ENCODE measurements around the gene FGF3. TPM values are rescaled to one million over a fixed set of nuclear protein-coding genes. Genes with fewer than 3 reads are reported as not detected.

FGF3 gene
- total RNA-seq, 4 donors from 2014 or later = not detected

DNA sequence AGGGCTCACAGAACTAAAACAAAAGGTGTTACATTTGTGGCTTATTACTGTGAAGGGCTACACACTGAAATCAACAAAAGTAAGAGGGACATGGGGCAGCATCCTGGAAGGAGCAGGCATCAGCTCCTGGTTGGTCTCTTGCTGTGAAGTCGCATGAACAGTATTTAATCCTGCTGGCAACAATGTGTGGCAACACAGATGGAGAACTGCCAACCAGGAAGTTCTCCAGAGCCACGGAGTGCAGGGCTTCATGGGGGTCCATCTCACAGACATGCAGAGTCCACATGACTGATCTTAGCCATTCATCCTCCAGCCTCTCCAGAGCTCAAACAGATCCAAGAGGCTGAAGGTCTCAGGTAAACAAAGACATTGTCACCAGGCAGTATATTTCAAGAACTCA is 32.8 kb upstream of the FGF3 start:
- Histone ChIP-seq H3K4me1 (no peaks in the 10 kb centered on the region), H3K27me3 (peaks cover 0 to 42% (median 0%) of the 10 kb centered on the region in 4 donors), H3K27ac (replicated peaks in 1 of 4) (no peak overlapping the region), H3K36me3 (no peaks in the 10 kb centered on the region), H3K4me3 (no peak overlapping the region), H3K9me3 (peaks cover 0 to 14% (median 6%) of the 10 kb centered on the region in 4 donors)
- 56% methylated on average over 2 of the region's 2 CpGs for WGBS
- TF ChIP-seq EP300 (IDR thresholded peaks at IDR 0.05) (no peak), POLR2AphosphoS5 (IDR thresholded peaks at IDR 0.05) (no peak), POLR2A (IDR thresholded peaks at IDR 0.05; ENCODE audit: low read depth) (no peak)
- TF ChIP-seq, protein P1, sequence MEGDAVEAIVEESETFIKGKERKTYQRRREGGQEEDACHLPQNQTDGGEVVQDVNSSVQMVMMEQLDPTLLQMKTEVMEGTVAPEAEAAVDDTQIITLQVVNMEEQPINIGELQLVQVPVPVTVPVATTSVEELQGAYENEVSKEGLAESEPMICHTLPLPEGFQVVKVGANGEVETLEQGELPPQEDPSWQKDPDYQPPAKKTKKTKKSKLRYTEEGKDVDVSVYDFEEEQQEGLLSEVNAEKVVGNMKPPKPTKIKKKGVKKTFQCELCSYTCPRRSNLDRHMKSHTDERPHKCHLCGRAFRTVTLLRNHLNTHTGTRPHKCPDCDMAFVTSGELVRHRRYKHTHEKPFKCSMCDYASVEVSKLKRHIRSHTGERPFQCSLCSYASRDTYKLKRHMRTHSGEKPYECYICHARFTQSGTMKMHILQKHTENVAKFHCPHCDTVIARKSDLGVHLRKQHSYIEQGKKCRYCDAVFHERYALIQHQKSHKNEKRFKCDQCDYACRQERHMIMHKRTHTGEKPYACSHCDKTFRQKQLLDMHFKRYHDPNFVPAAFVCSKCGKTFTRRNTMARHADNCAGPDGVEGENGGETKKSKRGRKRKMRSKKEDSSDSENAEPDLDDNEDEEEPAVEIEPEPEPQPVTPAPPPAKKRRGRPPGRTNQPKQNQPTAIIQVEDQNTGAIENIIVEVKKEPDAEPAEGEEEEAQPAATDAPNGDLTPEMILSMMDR (IDR thresholded peaks at IDR 0.05) = no peak
- intact Hi-C loops (cut with DNase I) = no loop called here
- no peak for DNase-seq (ENCODE audit: extremely low spot score)

DNA sequence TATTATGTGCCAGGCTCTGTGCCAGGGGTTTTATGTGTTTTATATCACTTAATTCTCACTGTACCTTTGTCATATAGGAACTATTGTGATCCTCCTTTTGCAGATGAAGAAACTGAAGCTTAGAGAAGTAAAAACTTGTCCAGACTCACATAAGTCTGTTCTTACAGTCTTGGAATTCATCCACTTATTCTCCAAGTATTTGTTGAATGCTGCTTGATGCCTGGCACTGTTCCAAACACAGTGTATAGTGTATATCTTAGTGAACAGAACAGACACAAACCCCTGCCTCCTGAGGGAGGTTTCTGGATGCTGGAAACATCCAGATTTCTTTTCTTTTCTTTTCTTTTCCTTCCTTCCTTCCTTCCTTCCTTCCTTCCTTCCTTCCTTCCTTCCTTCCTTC is 29.0 kb upstream of the FGF3 start:
- H3K9me3 ChIP-seq = peaks cover 0 to 13% (median 5%) of the 10 kb centered on the region in 4 donors
- TF ChIP-seq, protein P1 (IDR thresholded peaks at IDR 0.05) = no peak
- TF ChIP-seq POLR2A (IDR thresholded peaks at IDR 0.05; ENCODE audit: low read depth) (no peak), POLR2AphosphoS5 (IDR thresholded peaks at IDR 0.05) (no peak), EP300 (IDR thresholded peaks at IDR 0.05) (no peak)
- no peak overlapping the region for H3K4me3 ChIP-seq
- intact Hi-C loops (cut with DNase I) = no loop called here
- no peak overlapping the region for H3K27ac ChIP-seq (replicated peaks in 1 of 4)
- H3K4me1 ChIP-seq = no peaks in the 10 kb centered on the region
- no peaks in the 10 kb centered on the region for H3K36me3 ChIP-seq
- peaks cover 0 to 36% (median 0%) of the 10 kb centered on the region in 4 donors for H3K27me3 ChIP-seq
- DNase-seq (ENCODE audit: extremely low spot score) = no peak

DNA sequence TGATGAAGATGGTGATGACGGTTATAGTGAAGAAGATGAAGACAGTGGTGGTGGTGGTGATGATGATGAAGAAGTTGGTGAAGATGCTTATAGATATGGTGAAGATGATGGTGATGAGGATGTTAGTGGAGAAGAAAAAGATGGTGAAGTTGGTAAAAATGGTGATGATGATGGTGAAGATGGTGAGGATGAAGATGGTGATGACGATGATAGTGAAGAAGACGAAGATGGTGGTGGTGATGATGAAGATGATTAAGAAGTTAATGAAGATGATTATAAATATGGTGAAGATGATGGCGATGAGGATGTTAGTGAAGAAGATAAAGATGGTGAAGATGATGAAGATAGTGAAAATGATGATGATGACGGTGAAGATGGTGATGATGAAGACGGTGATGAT is 25.2 kb upstream of the FGF3 start:
- Histone ChIP-seq H3K9me3 (peaks cover 0 to 5% (median 0%) of the 10 kb centered on the region in 4 donors), H3K4me3 (no peak overlapping the region), H3K36me3 (no peaks in the 10 kb centered on the region), H3K27ac (replicated peaks in 1 of 4) (no peak overlapping the region), H3K4me1 (no peaks in the 10 kb centered on the region), H3K27me3 (peaks cover 0 to 41% (median 0%) of the 10 kb centered on the region in 4 donors)
- TF ChIP-seq, protein P1 (IDR thresholded peaks at IDR 0.05) = no peak
- TF ChIP-seq EP300 (IDR thresholded peaks at IDR 0.05) = no peak
- TF ChIP-seq POLR2AphosphoS5 (IDR thresholded peaks at IDR 0.05) = no peak
- TF ChIP-seq POLR2A (IDR thresholded peaks at IDR 0.05; ENCODE audit: low read depth) = no peak
- DNase-seq (ENCODE audit: extremely low spot score) = no peak
- intact Hi-C loops (cut with DNase I) = no loop called here
- WGBS = 94% methylated on average over 6 of the region's 6 CpGs

DNA sequence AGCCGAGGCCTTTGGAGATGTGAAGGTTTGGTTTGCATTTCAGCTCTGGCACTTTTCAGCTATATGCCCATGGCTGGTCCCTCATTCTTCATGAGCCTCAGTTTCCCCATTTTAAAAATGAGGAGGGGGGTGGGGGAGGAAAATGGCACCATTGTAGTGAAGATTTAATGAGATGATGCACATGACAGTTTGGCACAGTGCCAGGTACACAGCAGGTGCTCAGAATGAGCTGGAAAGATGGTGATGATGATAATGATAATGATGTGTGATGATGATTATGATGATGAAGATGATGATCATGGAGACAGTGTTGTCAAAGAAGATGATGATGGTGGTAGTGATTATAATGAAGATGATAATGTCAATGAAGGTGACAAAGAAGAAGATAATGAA is 24.3 kb upstream of the FGF3 start:
- H3K4me3 ChIP-seq = no peak overlapping the region
- 62% methylated on average over 1 of the region's 1 CpG for WGBS
- H3K27me3 ChIP-seq = peaks cover 0 to 43% (median 0%) of the 10 kb centered on the region in 4 donors
- no peaks in the 10 kb centered on the region for H3K9me3 ChIP-seq
- H3K27ac ChIP-seq (replicated peaks in 1 of 4) = no peak overlapping the region
- DNase-seq (ENCODE audit: extremely low spot score) = no peak
- TF ChIP-seq POLR2A (IDR thresholded peaks at IDR 0.05; ENCODE audit: low read depth) (no peak), EP300 (IDR thresholded peaks at IDR 0.05) (no peak), POLR2AphosphoS5 (IDR thresholded peaks at IDR 0.05) (no peak)
- TF ChIP-seq, protein P1 (IDR thresholded peaks at IDR 0.05) = no peak
- no peaks in the 10 kb centered on the region for H3K4me1 ChIP-seq
- intact Hi-C loops (cut with DNase I) = no loop called here
- no peaks in the 10 kb centered on the region for H3K36me3 ChIP-seq

Data from esophagus muscularis mucosa (tissue), 4 donors.